Lower leg skin (tissue), 4 donors: ENCODE results near the gene EIF6. TPM values are rescaled to one million over a fixed set of nuclear protein-coding genes. Genes with fewer than 3 reads are reported as not detected.

Source experiments
- DNase-seq, 2 donors: peaks; one replicate each; pipeline ENCODE4 v3.0.0-alpha.2; 2019; ENCODE audit warnings: low spot score in 2 of 2
- H3K4me3 ChIP-seq: fragments of 200-600 bp; sonication (generic); 2 replicates; pipeline ENCODE4 v1.5.1; 2017; ENCODE audit warnings: mild to moderate bottlenecking, low read depth; ENCODE audit not compliant: poor library complexity, severe bottlenecking
- POLR2A ChIP-seq, 2 donors: fragments of 450-650 bp; IDR thresholded peaks; one replicate each; pipeline ENCODE4 v1.6.1; 2016 to 2017; ENCODE audit warnings: antibody characterized with exemption in 2 of 2, mild to moderate bottlenecking in 1 of 2, moderate library complexity in 1 of 2
- WGBS, 2 donors: methylation state at CpG; one replicate each; pipeline ENCODE4 v1.1.5; 2018; 5-methylcytosine and 5-hydroxymethylcytosine counted together
- intact Hi-C: fragments of 100-400 bp; cut with DNase I; formaldehyde crosslinking; loops from one replicate; pipeline ENCODE4 v1.15.0; 2023; ENCODE audit warnings: low total_unique reads
- total RNA-seq, 4 donors: library from RNA; depleted of rRNA; stranded (reverse); fragments of >200 nt; gene quantifications; one replicate each; pipeline ENCODE4 v1.1.0, GENCODE V29; 2016
- TF ChIP-seq, protein P1 (sequence below), 3 donors: fragments of 450-650 bp; IDR thresholded peaks; one replicate each; pipeline ENCODE4 v1.5.1; 2016; ENCODE audit warnings: antibody characterized with exemption in 3 of 3, mild to moderate bottlenecking in 3 of 3, moderate library complexity in 2 of 3

Gene EIF6
- total RNA-seq, 4 donors from 2014 or later, result 148 to 240 (median 177) TPM

DNA sequence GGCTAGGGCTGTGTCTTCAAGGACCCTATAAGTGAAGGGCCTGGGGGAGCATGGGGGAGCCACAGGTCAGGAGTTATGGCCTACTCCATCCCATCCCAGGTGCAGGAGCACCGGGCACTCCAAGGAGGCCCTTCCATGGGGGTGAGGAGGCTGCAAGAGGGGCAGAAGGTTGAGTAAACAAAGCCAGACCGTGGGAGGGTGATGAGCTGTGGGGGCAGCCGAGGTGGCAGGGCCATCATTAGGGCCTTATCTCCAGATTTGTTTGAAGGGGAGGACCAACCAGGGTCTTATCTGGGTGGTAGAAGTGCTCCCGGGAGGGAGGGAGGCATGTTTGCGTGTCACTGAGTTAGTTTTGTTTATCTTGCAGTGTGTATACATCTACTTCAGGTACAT, 9.7 kb upstream of the EIF6 start:
- 62 to 74% methylated on average over 5 of the region's 5 CpGs for WGBS, 2 donors
- TF ChIP-seq, protein P1, sequence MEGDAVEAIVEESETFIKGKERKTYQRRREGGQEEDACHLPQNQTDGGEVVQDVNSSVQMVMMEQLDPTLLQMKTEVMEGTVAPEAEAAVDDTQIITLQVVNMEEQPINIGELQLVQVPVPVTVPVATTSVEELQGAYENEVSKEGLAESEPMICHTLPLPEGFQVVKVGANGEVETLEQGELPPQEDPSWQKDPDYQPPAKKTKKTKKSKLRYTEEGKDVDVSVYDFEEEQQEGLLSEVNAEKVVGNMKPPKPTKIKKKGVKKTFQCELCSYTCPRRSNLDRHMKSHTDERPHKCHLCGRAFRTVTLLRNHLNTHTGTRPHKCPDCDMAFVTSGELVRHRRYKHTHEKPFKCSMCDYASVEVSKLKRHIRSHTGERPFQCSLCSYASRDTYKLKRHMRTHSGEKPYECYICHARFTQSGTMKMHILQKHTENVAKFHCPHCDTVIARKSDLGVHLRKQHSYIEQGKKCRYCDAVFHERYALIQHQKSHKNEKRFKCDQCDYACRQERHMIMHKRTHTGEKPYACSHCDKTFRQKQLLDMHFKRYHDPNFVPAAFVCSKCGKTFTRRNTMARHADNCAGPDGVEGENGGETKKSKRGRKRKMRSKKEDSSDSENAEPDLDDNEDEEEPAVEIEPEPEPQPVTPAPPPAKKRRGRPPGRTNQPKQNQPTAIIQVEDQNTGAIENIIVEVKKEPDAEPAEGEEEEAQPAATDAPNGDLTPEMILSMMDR (IDR thresholded peaks at IDR 0.05), result no peak
- no peak for TF ChIP-seq POLR2A (IDR thresholded peaks at IDR 0.05)
- intact Hi-C loops, result no loop called here
- DNase-seq, result no peak
- H3K4me3 ChIP-seq, result no peak overlapping the region

DNA sequence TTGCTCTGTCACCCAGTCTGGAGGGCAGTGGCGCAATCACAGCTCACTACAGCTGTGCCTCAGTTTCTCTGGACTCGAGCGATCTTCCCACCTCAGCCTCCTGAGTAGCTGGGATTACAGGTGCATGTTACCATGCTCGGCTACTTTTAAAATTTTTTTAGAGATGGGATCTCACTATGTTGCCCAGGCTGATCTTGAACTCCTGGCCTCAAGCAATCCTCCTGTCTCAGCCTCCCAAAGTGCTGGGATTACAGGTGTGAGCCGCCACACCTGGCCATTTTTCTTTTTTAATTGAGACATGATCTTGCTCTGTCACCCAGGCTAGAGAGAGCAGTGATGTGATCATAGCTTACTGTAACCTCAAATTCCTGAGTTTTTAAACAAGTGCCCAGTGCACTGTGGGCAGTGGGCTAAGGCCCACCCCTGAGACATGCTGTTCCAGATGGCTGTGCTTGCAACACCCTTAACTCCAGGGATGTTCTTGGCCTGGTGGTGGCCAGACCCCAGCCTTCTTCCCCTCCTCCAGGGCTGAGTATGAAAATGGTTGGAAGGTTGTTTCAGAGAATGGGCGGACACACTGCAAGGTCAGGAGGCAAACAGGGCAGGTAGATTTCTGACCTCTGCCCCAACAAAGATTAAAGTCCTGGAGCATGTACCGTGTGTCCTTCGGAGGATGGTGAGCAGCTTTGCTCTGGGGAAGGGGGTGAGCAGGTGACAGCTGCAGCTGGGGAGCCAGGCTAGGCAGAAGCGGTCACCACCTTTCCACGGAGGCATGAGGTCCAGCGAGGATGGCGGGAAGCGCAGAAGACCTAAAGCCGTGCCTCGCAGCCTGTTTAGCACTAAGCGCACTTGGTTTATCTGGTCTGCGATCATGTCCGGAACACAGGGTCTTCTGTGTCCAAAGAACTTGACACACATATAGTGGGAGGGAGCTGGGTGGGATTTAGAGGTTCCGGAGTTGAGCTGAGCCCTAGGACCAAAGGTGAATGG, 9.0 kb upstream of the EIF6 start:
- intact Hi-C loops, result no loop called here
- WGBS, 2 donors, result 89 to 92% methylated on average over 19 of the region's 19 CpGs
- H3K4me3 ChIP-seq, result no peak overlapping the region
- no peak for DNase-seq
- TF ChIP-seq, protein P1 (IDR thresholded peaks at IDR 0.05), result no peak
- TF ChIP-seq POLR2A (IDR thresholded peaks at IDR 0.05), result no peak

DNA sequence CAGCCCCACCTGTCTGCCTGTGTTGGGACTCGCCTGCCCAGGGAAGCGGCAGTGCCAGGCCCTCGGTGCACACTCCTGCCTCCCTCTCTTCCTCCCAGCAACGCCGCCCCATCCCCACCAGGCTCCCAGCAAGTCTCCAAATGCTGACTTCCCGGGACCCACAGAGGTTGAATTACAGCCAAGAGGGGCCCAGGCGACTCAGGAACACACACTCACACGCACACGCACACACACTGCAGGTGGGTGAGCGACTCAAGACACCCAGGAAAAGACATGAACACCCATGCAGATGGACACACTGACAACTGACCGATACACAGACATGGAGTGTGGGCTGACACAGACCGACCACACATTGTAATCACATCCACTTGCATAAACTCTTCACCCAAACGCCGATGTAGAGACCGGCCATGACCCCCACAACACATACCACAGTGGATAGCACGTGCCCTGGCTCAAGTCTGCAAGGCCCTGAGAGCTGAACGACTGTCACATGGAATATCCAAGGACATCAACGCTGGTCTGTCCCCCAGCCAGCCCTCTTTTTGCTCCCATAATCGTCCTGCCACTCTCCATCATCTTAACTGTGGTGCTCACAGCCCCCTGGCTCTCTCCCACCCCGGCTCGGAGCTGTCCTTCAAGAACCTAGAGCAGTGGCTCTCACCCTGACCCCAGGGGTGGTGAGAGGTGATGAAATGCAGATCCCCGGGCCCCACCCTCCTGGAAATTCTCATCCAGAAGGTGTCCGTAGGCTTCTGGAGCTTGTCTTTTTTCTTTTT, 8.1 kb upstream of the EIF6 start:
- H3K4me3 ChIP-seq, result no peak overlapping the region
- intact Hi-C loops, result no loop called here
- 61 to 62% methylated on average over 23 of the region's 23 CpGs for WGBS, 2 donors
- DNase-seq, result no peak
- TF ChIP-seq, protein P1 (IDR thresholded peaks at IDR 0.05), result no peak

DNA sequence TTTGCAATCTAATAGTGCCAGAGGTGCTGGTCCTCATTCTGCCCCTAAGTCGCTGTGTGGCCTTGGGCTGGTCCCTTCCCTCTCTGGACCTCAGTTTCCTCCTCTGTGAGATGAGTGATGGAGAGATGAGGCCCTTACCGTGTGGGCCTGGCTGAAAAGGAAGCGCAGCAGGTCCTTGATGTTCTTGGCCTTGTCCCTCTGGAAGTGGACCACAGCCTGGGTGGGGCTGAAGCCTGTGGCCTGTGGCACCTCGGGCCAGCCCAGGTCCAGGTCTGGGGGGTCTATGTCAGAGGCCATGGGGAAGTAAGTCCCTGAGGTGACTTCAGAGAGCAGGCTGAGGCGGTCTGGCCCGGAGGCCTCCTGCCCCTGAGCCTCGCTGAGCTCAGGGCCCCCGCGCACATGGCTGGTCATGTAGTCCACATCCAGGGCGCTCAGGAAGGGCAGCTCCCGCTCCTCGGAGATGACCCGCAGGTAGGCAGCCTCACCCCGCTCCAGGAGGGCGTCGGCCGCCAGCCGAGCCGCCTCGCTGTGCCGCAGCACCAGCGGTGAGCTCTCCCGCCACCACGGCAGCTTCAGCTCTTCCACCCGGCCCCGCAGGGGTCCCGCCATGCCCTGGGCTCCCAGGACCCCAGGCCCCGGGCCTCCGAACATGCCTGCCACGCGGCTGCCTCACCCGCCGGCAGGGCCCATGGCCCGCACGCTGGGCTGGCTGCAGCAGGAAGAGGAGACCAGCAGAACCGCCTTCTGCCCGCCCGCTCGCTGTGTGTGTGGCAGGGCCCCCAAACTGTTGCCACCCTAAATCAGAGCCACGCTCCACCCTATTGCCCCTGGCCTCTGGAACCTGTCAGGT, 7.3 kb upstream of the EIF6 start, which contains the start of gene FAM83C:
FAM83C (minus strand) TSS at position 772 of the 850 bp plus-strand sequence; CDS start at position 651, 121 bp downstream.
- no peak for TF ChIP-seq POLR2A (IDR thresholded peaks at IDR 0.05)
- TF ChIP-seq, protein P1 (IDR thresholded peaks at IDR 0.05), result no peak
- intact Hi-C loops, result no loop called here
- peak within 1 kb of the TSS; percentile 2 for H3K4me3 ChIP-seq
- no peak for DNase-seq
- WGBS, 2 donors, result 51 to 65% methylated on average over 15 to 26 of the region's 40 CpGs

DNA sequence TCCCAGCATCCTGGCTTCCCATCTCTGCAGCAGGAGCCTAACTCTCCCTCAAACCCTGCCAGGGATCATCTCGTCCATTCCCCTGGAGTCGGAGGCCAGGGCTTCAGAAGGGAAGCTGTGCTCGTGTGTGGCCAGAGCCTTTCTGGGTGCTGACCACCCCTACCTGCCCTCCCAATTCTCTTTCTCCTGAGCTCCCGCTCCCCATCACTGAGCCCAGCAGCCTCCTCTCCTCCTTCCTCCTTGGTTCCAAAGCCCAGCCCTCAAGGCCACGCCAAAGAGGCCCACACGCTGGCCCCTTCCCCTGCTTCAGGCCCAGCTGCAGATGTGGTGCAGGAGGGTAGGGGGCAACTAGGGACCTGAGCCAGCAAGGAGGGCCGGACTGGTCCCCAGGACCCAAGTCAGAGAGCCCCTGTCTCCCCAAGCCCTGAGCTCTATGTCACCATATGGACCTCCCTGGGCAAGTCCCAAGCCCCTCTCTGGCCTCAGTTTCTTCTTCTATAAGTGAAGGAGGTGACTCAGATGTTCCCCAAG, 6.4 kb upstream of the EIF6 start:
- H3K4me3 ChIP-seq, result peak overlapping the region; percentile 2
- 55 to 68% methylated on average over 7 of the region's 7 CpGs for WGBS, 2 donors
- DNase-seq, result no peak
- TF ChIP-seq, protein P1 (IDR thresholded peaks at IDR 0.05), result no peak
- TF ChIP-seq POLR2A (IDR thresholded peaks at IDR 0.05), result no peak
- intact Hi-C loops, result no loop called here
